Ovary (tissue), 3 donors: ENCODE results near the gene SV2C.

ENCODE experiments used
- CTCF ChIP-seq, 3 donors: fragments of 450-650 bp in 2 of 3; fragments of 200-600 bp in 1 of 3; IDR thresholded peaks; one replicate each; pipeline versions ENCODE4 v1.5.1 to v1.8.0; 2016 to 2022; ENCODE audit warnings: antibody characterized with exemption in 3 of 3, mild to moderate bottlenecking in 1 of 3
- EP300 ChIP-seq: sonication (generic); formaldehyde crosslinking; IDR thresholded peaks from one replicate; pipeline ENCODE4 v1.6.1; 2017; ENCODE audit warnings: antibody characterized with exemption
- donor health status: DM: no; HTN: no; CAD: no.

- no peak for TF ChIP-seq CTCF (IDR thresholded peaks at IDR 0.05)
- no peak for TF ChIP-seq EP300
Measured at GRCh38 chr5:76278261-76278789, 195.1 kb downstream of the SV2C start.
